ENCODE measurements around the gene SLC30A7.

The SLC30A7 gene

DNA sequence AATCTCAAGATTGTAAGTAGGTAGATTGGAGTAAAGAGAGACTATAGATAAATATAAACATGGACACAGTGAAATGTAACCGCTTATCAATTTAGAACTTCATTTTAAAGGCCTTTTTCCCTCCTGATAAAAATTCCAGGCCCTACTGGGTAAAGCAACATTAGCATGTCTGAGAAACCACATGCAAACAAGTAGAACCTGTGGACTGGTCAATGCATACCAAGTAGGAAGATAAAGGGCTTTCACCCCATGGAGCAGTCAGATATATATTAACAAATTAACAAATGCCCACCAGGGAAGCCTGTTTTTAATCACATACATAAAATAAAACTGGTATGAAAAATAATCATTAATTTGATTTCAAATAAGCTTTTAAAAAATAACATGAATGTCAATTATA lies 121.6 kb downstream of the SLC30A7 start:
- TF ChIP-seq, protein P1, sequence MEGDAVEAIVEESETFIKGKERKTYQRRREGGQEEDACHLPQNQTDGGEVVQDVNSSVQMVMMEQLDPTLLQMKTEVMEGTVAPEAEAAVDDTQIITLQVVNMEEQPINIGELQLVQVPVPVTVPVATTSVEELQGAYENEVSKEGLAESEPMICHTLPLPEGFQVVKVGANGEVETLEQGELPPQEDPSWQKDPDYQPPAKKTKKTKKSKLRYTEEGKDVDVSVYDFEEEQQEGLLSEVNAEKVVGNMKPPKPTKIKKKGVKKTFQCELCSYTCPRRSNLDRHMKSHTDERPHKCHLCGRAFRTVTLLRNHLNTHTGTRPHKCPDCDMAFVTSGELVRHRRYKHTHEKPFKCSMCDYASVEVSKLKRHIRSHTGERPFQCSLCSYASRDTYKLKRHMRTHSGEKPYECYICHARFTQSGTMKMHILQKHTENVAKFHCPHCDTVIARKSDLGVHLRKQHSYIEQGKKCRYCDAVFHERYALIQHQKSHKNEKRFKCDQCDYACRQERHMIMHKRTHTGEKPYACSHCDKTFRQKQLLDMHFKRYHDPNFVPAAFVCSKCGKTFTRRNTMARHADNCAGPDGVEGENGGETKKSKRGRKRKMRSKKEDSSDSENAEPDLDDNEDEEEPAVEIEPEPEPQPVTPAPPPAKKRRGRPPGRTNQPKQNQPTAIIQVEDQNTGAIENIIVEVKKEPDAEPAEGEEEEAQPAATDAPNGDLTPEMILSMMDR (conservative IDR thresholded peaks at IDR 0.05; ENCODE audit: low read depth, low read length): no peak
- no peak overlapping the region for H3K4me2 ChIP-seq
- H3K27ac ChIP-seq: no peak overlapping the region
- H2AFZ ChIP-seq (ENCODE audit: low read depth): no peak overlapping the region
- no peaks in the 10 kb centered on the region for H3K27me3 ChIP-seq (ENCODE audit: insufficient read depth, low read depth)
- H4K20me1 ChIP-seq (ENCODE audit: insufficient read depth): no peaks in the 10 kb centered on the region
- H3K79me2 ChIP-seq (ENCODE audit: insufficient read depth, low read depth): no peaks in the 10 kb centered on the region
- H3K4me1 ChIP-seq (ENCODE audit: low read depth, poor library complexity, severe bottlenecking): no peaks in the 10 kb centered on the region
- no peak overlapping the region for H3K9ac ChIP-seq
- H3K4me3 ChIP-seq (IDR thresholded peaks at IDR 0.05; ENCODE audit: insufficient read depth, low read depth, low read length): no peak overlapping the region
- H3K36me3 ChIP-seq (ENCODE audit: insufficient read depth): no peaks in the 10 kb centered on the region

DNA sequence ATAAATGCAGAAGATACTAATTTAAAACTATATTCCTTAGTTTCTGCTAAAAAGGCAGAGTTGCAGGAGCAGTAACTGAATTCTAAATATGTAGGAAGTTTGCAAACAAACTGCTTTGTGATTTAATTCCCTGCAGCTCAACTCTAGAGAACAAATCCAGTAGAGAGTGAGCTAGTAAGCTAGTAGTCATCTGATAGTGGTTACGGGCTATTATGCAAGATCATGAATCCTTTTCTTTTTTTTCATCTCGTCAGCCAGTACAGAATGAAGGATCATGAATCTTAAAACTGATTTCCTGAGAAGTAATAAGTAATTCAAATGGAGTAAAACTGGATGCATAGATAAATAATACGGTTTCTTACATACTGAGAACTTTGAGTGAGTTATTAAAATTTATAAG lies 126.4 kb downstream of the SLC30A7 start:
- no peak overlapping the region for H3K4me2 ChIP-seq
- no peak overlapping the region for H2AFZ ChIP-seq (ENCODE audit: low read depth)
- H3K79me2 ChIP-seq (ENCODE audit: insufficient read depth, low read depth): peaks cover 7% of the 10 kb centered on the region
- H3K36me3 ChIP-seq (ENCODE audit: insufficient read depth): no peaks in the 10 kb centered on the region
- no peaks in the 10 kb centered on the region for H3K27me3 ChIP-seq (ENCODE audit: insufficient read depth, low read depth)
- H3K27ac ChIP-seq: no peak overlapping the region
- H3K9ac ChIP-seq: no peak overlapping the region
- TF ChIP-seq, protein P1 (conservative IDR thresholded peaks at IDR 0.05; ENCODE audit: low read depth, low read length): no peak
- no peak overlapping the region for H3K4me3 ChIP-seq (IDR thresholded peaks at IDR 0.05; ENCODE audit: insufficient read depth, low read depth, low read length)
- H3K4me1 ChIP-seq (ENCODE audit: low read depth, poor library complexity, severe bottlenecking): peaks cover 14% of the 10 kb centered on the region
- no peaks in the 10 kb centered on the region for H4K20me1 ChIP-seq (ENCODE audit: insufficient read depth)

DNA sequence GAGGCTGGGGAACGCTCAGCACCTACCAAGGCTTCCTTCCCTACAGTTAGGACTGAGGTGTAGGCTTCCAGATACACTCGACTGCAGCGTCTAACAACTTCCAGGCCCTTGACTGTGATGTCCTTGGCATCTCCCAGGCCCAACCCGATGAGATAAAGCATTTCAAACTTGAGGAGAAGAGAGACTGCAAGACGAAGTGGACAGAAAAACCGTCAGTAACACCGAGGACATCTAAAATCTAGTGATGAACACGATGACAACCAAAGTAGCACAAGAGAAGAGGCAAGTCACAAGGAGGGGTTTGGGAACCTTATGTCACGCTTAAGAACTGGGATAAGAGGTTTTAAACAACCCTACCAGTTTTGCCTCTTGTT lies 129.4 kb downstream of the SLC30A7 start:
- peak overlapping the region; percentile 85 for H2AFZ ChIP-seq (ENCODE audit: low read depth)
- H3K4me2 ChIP-seq: peak overlapping the region; percentile 93
- peaks cover 7% of the 10 kb centered on the region for H3K79me2 ChIP-seq (ENCODE audit: insufficient read depth, low read depth)
- H3K9ac ChIP-seq: peak overlapping the region; percentile 86; the same call in 1 of the 2 replicates
- peaks cover 14% of the 10 kb centered on the region for H3K4me1 ChIP-seq (ENCODE audit: low read depth, poor library complexity, severe bottlenecking)
- peak overlapping the region; percentile 87 for H3K4me3 ChIP-seq (IDR thresholded peaks at IDR 0.05; ENCODE audit: insufficient read depth, low read depth, low read length)
- H3K27ac ChIP-seq: peak overlapping the region; percentile 63
- no peaks in the 10 kb centered on the region for H4K20me1 ChIP-seq (ENCODE audit: insufficient read depth)
- TF ChIP-seq, protein P1 (conservative IDR thresholded peaks at IDR 0.05; ENCODE audit: low read depth, low read length): no peak
- no peaks in the 10 kb centered on the region for H3K36me3 ChIP-seq (ENCODE audit: insufficient read depth)
- H3K27me3 ChIP-seq (ENCODE audit: insufficient read depth, low read depth): no peaks in the 10 kb centered on the region

DNA sequence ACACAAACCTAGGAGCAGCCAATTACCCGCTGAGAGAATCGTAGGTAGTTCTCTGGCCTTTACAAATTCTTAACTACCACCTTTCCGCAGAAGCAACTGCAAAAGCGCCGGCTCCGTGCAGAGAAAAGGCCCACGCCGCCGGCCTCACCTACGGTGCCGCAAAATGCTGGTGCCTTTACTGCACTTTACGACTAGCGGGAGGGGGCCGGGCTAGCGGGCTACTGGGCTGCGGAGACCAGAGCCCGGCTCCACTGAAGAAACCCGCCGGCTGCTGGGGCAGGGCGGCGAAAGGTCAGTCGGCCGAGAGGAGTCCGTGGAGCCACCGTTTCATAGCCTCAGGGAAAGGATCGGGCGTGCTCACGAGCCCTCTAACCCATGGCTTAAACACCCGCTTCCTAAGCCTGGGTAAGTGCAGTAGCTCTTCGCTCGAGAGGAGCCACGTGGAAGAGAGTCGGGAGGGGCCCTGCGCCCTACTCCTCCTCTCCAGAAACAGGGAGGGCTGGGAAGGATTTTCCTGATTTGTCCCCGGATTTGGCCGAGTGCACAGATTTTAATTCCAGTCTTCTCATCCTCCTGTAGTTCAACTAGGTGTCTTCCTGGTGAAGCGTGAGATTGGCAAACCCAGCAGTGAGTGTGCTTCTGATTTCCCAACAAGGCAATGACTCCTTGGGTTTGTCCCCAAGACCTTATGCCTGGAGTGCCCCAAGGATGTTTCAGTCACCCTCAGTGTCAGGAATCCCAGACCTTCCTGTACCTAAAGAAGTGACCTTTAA lies 130.0 kb downstream of the SLC30A7 start, which contains the start of gene DPH5:
TSS of gene DPH5 (minus strand) at position 128 of the 773 bp plus-strand sequence. CDS start 341 bp downstream, outside the sequence.
- Histone ChIP-seq H4K20me1 (ENCODE audit: insufficient read depth) (no peaks in the 10 kb centered on the region), H3K4me1 (ENCODE audit: low read depth, poor library complexity, severe bottlenecking) (peaks cover 14% of the 10 kb centered on the region), H2AFZ (ENCODE audit: low read depth) (peak within 1 kb of the TSS; percentile 85), H3K27me3 (ENCODE audit: insufficient read depth, low read depth) (no peaks in the 10 kb centered on the region), H3K4me2 (peak within 1 kb of the TSS; percentile 93), H3K27ac (peak within 1 kb of the TSS; percentile 63), H3K4me3 (IDR thresholded peaks at IDR 0.05; ENCODE audit: insufficient read depth, low read depth, low read length) (peak within 1 kb of the TSS; percentile 87), H3K36me3 (ENCODE audit: insufficient read depth) (no peaks in the 10 kb centered on the region), H3K79me2 (ENCODE audit: insufficient read depth, low read depth) (peaks cover 7% of the 10 kb centered on the region), H3K9ac (peak within 1 kb of the TSS; percentile 86)
- TF ChIP-seq, protein P1 (conservative IDR thresholded peaks at IDR 0.05; ENCODE audit: low read depth, low read length): no peak

Measured in KMS-11 (cell line).